Suprapubic skin (tissue), 4 donors: Measurements from ENCODE around the gene ATRN. TPM values are rescaled to one million over a fixed set of nuclear protein-coding genes. Genes with fewer than 3 reads are reported as not detected.

ENCODE experiments used
- DNase-seq, 2 donors: peaks; one replicate each; pipeline ENCODE4 v3.0.0-alpha.2; 2019; ENCODE audit warnings: low spot score in 2 of 2
- H3K27ac ChIP-seq: fragments of 200-600 bp; sonication (generic); one replicate; pipeline ENCODE4 v1.5.1; 2019
- H3K27me3 ChIP-seq: fragments of 200-600 bp; sonication (generic); one replicate; pipeline ENCODE4 v1.5.1; 2019
- H3K36me3 ChIP-seq: fragments of 200-600 bp; sonication (generic); one replicate; pipeline ENCODE4 v1.5.1; 2019
- H3K4me1 ChIP-seq: fragments of 200-600 bp; sonication (generic); one replicate; pipeline ENCODE4 v1.5.1; 2019
- H3K4me3 ChIP-seq: fragments of 200-600 bp; sonication (generic); one replicate; pipeline ENCODE4 v1.5.1; 2019; ENCODE audit warnings: mild to moderate bottlenecking
- H3K9me3 ChIP-seq: fragments of 200-600 bp; sonication (generic); one replicate; pipeline ENCODE4 v1.5.1; 2019
- CTCF ChIP-seq, 2 donors: fragments of 200-600 bp in 1 of 2; fragments of 450-650 bp in 1 of 2; sonication (generic) in 1 of 2; IDR thresholded peaks; one replicate each; pipeline ENCODE4 v1.5.1; 2016 to 2019; ENCODE audit warnings: antibody characterized with exemption in 2 of 2, mild to moderate bottlenecking in 1 of 2, moderate library complexity in 1 of 2
- EP300 ChIP-seq: sonication (generic); formaldehyde crosslinking; IDR thresholded peaks from one replicate; pipeline ENCODE4 v1.6.1; 2017; ENCODE audit warnings: antibody characterized with exemption
- POLR2A ChIP-seq, 2 donors: fragments of 450-650 bp; IDR thresholded peaks; one replicate each; pipeline ENCODE4 v1.6.1; 2017; ENCODE audit warnings: antibody characterized with exemption in 2 of 2, mild to moderate bottlenecking in 2 of 2, moderate library complexity in 2 of 2
- POLR2AphosphoS5 ChIP-seq, 3 donors: sonication (generic); formaldehyde crosslinking; IDR thresholded peaks; one replicate each; pipeline ENCODE4 v1.6.1; 2017; ENCODE audit warnings: antibody characterized with exemption in 3 of 3
- WGBS: methylation state at CpG from one replicate; pipeline ENCODE4 v1.1.5; 2018; 5-methylcytosine and 5-hydroxymethylcytosine counted together
- total RNA-seq, 4 donors: library from RNA; depleted of rRNA; stranded (reverse); fragments of >200 nt; gene quantifications; one replicate each; pipeline ENCODE4 v1.1.0, GENCODE V29; 2016

The ATRN gene
- total RNA-seq, 4 donors from 2014 or later: 23.3 to 39.1 (median 28.3) TPM

DNA sequence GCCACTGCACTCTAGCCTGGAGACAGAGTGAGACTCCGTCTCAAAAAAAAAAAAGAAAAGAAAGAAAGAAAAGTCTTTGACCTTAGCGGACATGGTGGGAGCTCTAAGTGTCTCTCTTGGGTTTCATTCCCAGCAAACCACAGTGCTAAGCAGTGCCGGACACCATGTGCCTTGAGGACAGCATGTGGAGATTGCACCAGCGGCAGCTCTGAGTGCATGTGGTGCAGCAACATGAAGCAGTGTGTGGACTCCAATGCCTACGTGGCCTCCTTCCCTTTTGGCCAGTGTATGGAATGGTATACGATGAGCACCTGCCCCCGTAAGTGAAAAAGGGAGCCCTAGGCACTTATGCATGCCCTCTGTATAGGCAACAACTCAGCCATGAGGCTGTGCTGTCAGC lies 112.9 kb downstream of the ATRN start:
- Histone ChIP-seq H3K4me1 (no peaks in the 10 kb centered on the region), H3K4me3 (no peak overlapping the region), H3K9me3 (no peaks in the 10 kb centered on the region), H3K27me3 (no peaks in the 10 kb centered on the region), H3K27ac (no peak overlapping the region), H3K36me3 (peaks cover 54% of the 10 kb centered on the region)
- TF ChIP-seq EP300 (no peak), CTCF (IDR thresholded peaks at IDR 0.05) (no peak), POLR2A (IDR thresholded peaks at IDR 0.05) (no peak), POLR2AphosphoS5 (IDR thresholded peaks at IDR 0.05) (no peak)
- no peak for DNase-seq
- 82% methylated on average over 7 of the region's 7 CpGs for WGBS

GRCh38 chr20:3586093-3586492 lies 115.3 kb downstream of the ATRN start:
- Histone ChIP-seq H3K9me3 (no peaks in the 10 kb centered on the region), H3K36me3 (peaks cover 54% of the 10 kb centered on the region), H3K4me1 (no peaks in the 10 kb centered on the region), H3K27ac (no peak overlapping the region), H3K27me3 (no peaks in the 10 kb centered on the region), H3K4me3 (no peak overlapping the region)
- 79% methylated on average over 1 of the region's 1 CpG for WGBS
- TF ChIP-seq POLR2AphosphoS5 (IDR thresholded peaks at IDR 0.05): no peak
- TF ChIP-seq EP300: no peak
- no peak for TF ChIP-seq CTCF (IDR thresholded peaks at IDR 0.05)
- no peak for TF ChIP-seq POLR2A (IDR thresholded peaks at IDR 0.05)
- DNase-seq: no peak

DNA sequence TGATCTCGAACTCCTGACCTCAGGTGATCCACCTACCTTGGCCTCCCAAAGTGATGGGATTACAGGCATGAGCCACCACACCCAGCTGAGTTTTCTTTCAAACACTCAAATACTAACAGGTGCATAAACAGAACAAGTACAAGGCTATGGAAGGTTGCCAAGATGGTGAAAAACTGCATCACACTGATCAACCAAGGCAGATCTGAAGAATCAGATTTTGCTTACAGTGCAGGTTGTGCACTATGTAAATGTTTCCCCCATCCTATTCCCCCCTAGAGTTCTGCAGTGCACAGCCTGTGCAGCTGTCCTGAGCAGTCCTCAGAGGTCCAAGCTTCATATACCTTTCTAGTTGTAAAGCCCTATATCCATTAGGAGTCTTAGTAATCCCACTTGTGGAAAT lies 119.3 kb downstream of the ATRN start:
- no peak overlapping the region for H3K27ac ChIP-seq
- H3K36me3 ChIP-seq: peaks cover 60% of the 10 kb centered on the region
- no peak for TF ChIP-seq POLR2AphosphoS5 (IDR thresholded peaks at IDR 0.05)
- no peak for TF ChIP-seq CTCF (IDR thresholded peaks at IDR 0.05)
- no peak for TF ChIP-seq EP300
- TF ChIP-seq POLR2A (IDR thresholded peaks at IDR 0.05): no peak
- no peak overlapping the region for H3K4me3 ChIP-seq
- no peaks in the 10 kb centered on the region for H3K27me3 ChIP-seq
- H3K4me1 ChIP-seq: no peaks in the 10 kb centered on the region
- 100% methylated on average over 1 of the region's 1 CpG for WGBS
- H3K9me3 ChIP-seq: no peaks in the 10 kb centered on the region
- no peak for DNase-seq

- Histone ChIP-seq H3K27me3 (no peaks in the 10 kb centered on the region), H3K4me1 (no peaks in the 10 kb centered on the region), H3K36me3 (peaks cover 76% of the 10 kb centered on the region), H3K27ac (no peak overlapping the region), H3K9me3 (no peaks in the 10 kb centered on the region), H3K4me3 (no peak overlapping the region)
- no peak for TF ChIP-seq POLR2A (IDR thresholded peaks at IDR 0.05)
- no peak for TF ChIP-seq POLR2AphosphoS5 (IDR thresholded peaks at IDR 0.05)
- TF ChIP-seq EP300: no peak
- no peak for TF ChIP-seq CTCF (IDR thresholded peaks at IDR 0.05)
- 96% methylated on average over 4 of the region's 4 CpGs for WGBS
- no peak for DNase-seq
Observed at GRCh38 chr20:3592931-3593330, 122.1 kb downstream of the ATRN start.

- WGBS: 95% methylated on average over 4 of the region's 4 CpGs
- no peak overlapping the region for H3K27ac ChIP-seq
- DNase-seq: no peak
- H3K4me3 ChIP-seq: no peak overlapping the region
- no peaks in the 10 kb centered on the region for H3K4me1 ChIP-seq
- peaks cover 87% of the 10 kb centered on the region for H3K36me3 ChIP-seq
- no peak for TF ChIP-seq POLR2A (IDR thresholded peaks at IDR 0.05)
- no peak for TF ChIP-seq POLR2AphosphoS5 (IDR thresholded peaks at IDR 0.05)
- no peak for TF ChIP-seq CTCF (IDR thresholded peaks at IDR 0.05)
- no peak for TF ChIP-seq EP300
- H3K27me3 ChIP-seq: no peaks in the 10 kb centered on the region
- no peaks in the 10 kb centered on the region for H3K9me3 ChIP-seq
Observed at GRCh38 chr20:3595541-3595940, 124.7 kb downstream of the ATRN start.
